Uterus (tissue), 4 donors: ENCODE measurements around the gene FGF7. TPM values are rescaled to one million over a fixed set of nuclear protein-coding genes. Genes with fewer than 3 reads are reported as not detected.

ENCODE experiments used
- DNase-seq, 2 donors: peaks; one replicate each; pipeline ENCODE4 v3.0.0-alpha.2; 2019 to 2020
- H3K27ac ChIP-seq, 2 donors: fragments of 200-600 bp; sonication (generic); 1 replicate in 1 of 2; 2 replicates in 1 of 2; pipeline ENCODE4 v1.5.1; 2016 to 2018
- H3K27me3 ChIP-seq, 2 donors: fragments of 200-600 bp; sonication (generic); one replicate each; pipeline ENCODE4 v1.5.1; 2018 to 2019; ENCODE audit warnings: control low read depth in 1 of 2
- H3K36me3 ChIP-seq, 2 donors: fragments of 200-600 bp; sonication (generic); one replicate each; pipeline ENCODE4 v1.5.1; 2019; ENCODE audit warnings: control low read depth in 1 of 2
- H3K4me1 ChIP-seq, 2 donors: fragments of 200-600 bp; sonication (generic); one replicate each; pipeline ENCODE4 v1.5.1; 2018 to 2019; ENCODE audit warnings: control low read depth in 1 of 2
- H3K4me3 ChIP-seq, 2 donors: fragments of 200-600 bp; sonication (generic); 1 replicate in 1 of 2; 2 replicates in 1 of 2; pipeline ENCODE4 v1.5.1; 2018 to 2019; ENCODE audit warnings: mild to moderate bottlenecking in 1 of 2
- H3K9me3 ChIP-seq, 2 donors: fragments of 200-600 bp; sonication (generic); one replicate each; pipeline ENCODE4 v1.5.1; 2019; ENCODE audit warnings: control low read depth in 1 of 2
- CTCF ChIP-seq, 4 experiments: fragments of 200-600 bp in 2 of 4; fragments of 450-650 bp in 2 of 4; sonication (generic) in 2 of 4; IDR thresholded peaks; one replicate each; pipeline ENCODE4 v1.5.1; 2016 to 2019; ENCODE audit warnings: antibody characterized with exemption in 4 of 4, mild to moderate bottlenecking in 2 of 4, moderate library complexity in 1 of 4
- POLR2A ChIP-seq, 2 donors: fragments of 450-650 bp; IDR thresholded peaks; one replicate each; pipeline ENCODE4 v1.6.1; 2016; ENCODE audit warnings: antibody characterized with exemption in 2 of 2, mild to moderate bottlenecking in 1 of 2, moderate library complexity in 1 of 2
- intact Hi-C: fragments of 100-400 bp; cut with DNase I; formaldehyde crosslinking; loops from one replicate; pipeline ENCODE4 v1.15.1; 2023; ENCODE audit warnings: low total_unique reads
- total RNA-seq, 4 donors: library from RNA; depleted of rRNA in 3 of 4; stranded (reverse); fragments of >200 nt in 3 of 4; gene quantifications; one replicate each; pipeline versions ENCODE4 v1.1.0 to v1.2.4, GENCODE V29; 2014 to 2023
- donor health status: DM: yes; HTN: yes; CAD: no.

Gene FGF7
- total RNA-seq, 4 donors from 2014 or later = 57.6 to 137 (median 102) TPM

GRCh38 chr15:49415149-49415548, 7.9 kb upstream of the FGF7 start:
- no peaks in the 10 kb centered on the region for H3K9me3 ChIP-seq
- no peaks in the 10 kb centered on the region for H3K36me3 ChIP-seq
- intact Hi-C loops = loop anchor here (10.0 kb wide), 1 partner anchor 170 kb away; no protein-coding TSS in a partner anchor
- H3K4me1 ChIP-seq = no peaks in the 10 kb centered on the region
- H3K27ac ChIP-seq = no peak overlapping the region
- H3K4me3 ChIP-seq = no peak overlapping the region
- no peaks in the 10 kb centered on the region for H3K27me3 ChIP-seq
- TF ChIP-seq CTCF (IDR thresholded peaks at IDR 0.05) (no peak), POLR2A (IDR thresholded peaks at IDR 0.05) (no peak)
- no peak for DNase-seq

- intact Hi-C loops = loop anchor here (10.0 kb wide), 1 partner anchor 171 kb away; no protein-coding TSS in a partner anchor
- H3K27me3 ChIP-seq = no peaks in the 10 kb centered on the region
These were observed 7.4 kb upstream of the FGF7 start for GRCh38 chr15:49415638-49416037.

GRCh38 chr15:49418811-49419210, 4.2 kb upstream of the FGF7 start:
- H3K4me1 ChIP-seq = no peaks in the 10 kb centered on the region
- intact Hi-C loops = loop anchor here (10.0 kb wide), 1 partner anchor 174 kb away; no protein-coding TSS in a partner anchor
- no peak for DNase-seq
- no peak overlapping the region for H3K27ac ChIP-seq
- no peak overlapping the region for H3K4me3 ChIP-seq
- H3K27me3 ChIP-seq = no peaks in the 10 kb centered on the region
- no peaks in the 10 kb centered on the region for H3K9me3 ChIP-seq
- TF ChIP-seq POLR2A (IDR thresholded peaks at IDR 0.05) (no peak), CTCF (IDR thresholded peaks at IDR 0.05) (no peak)
- no peaks in the 10 kb centered on the region for H3K36me3 ChIP-seq

More at GRCh38 chr15:49415638-49416037, 7.4 kb upstream of the FGF7 start:
- DNase-seq = no peak
- Histone ChIP-seq H3K27ac (no peak overlapping the region), H3K36me3 (no peaks in the 10 kb centered on the region), H3K9me3 (no peaks in the 10 kb centered on the region), H3K4me1 (no peaks in the 10 kb centered on the region), H3K4me3 (no peak overlapping the region)
- TF ChIP-seq CTCF (IDR thresholded peaks at IDR 0.05) = no peak
- no peak for TF ChIP-seq POLR2A (IDR thresholded peaks at IDR 0.05)

GRCh38 chr15:49421991-49422390, 1.1 kb upstream of the FGF7 start:
- intact Hi-C loops = no loop called here
- peak overlapping the region; percentile 10 to 46 for H3K4me3 ChIP-seq
- TF ChIP-seq CTCF (IDR thresholded peaks at IDR 0.05) = peak; percentile 68 to 90 (median 76)
- TF ChIP-seq POLR2A (IDR thresholded peaks at IDR 0.05) = no peak
- H3K4me1 ChIP-seq = no peaks in the 10 kb centered on the region
- no peaks in the 10 kb centered on the region for H3K9me3 ChIP-seq
- no peaks in the 10 kb centered on the region for H3K27me3 ChIP-seq
- DNase-seq = peak; percentile 39 to 68
- H3K27ac ChIP-seq = peak overlapping the region; percentile 75 to 85
- no peaks in the 10 kb centered on the region for H3K36me3 ChIP-seq

GRCh38 chr15:49423901-49424550, 984 bp downstream of the FGF7 start:
- Histone ChIP-seq H3K36me3 (no peaks in the 10 kb centered on the region), H3K4me1 (no peaks in the 10 kb centered on the region), H3K27ac (peak overlapping the region; percentile 75 to 85), H3K9me3 (no peaks in the 10 kb centered on the region), H3K4me3 (peak overlapping the region; percentile 45 to 46), H3K27me3 (no peaks in the 10 kb centered on the region)
- intact Hi-C loops = no loop called here
- DNase-seq = no peak
- TF ChIP-seq POLR2A (IDR thresholded peaks at IDR 0.05) = no peak
- no peak for TF ChIP-seq CTCF (IDR thresholded peaks at IDR 0.05)
